NCI-H69 (cell line): ENCODE data around the gene NAA40.
"Not testable (repeated sequence)": the region's sequence is repeated elsewhere in the genome, so short reads cannot be mapped to it uniquely, and the experiment has no call there.

Experiments
- DNase-seq: peaks from one replicate; lab custom pipeline; 2025; lab: John Stamatoyannopoulos, UW

Gene NAA40

GRCh38 chr11:63939397-63939891 is 642 bp downstream of the NAA40 start:
- DNase-seq = peak; percentile 71

- no peak for DNase-seq
These were observed 2.0 kb downstream of the NAA40 start for GRCh38 chr11:63940786-63941185.

DNA sequence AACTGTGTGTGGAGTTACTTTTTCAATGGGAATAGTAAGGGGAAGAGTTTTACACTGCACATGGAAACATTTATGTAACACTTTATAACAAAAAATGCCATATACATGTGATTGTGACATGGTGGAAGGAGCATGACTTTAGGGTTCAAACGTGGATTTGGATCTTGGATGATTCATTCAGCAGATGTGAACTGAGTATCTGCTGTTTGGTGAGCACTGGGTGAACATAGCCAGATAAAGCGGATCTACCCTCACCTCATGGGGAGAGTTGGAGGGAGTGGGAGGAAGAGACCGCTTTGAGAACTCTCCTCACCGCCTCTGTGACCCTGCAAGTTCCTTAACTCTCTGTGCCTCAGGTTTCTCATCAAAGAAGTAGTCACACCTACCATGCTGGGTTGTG is 3.1 kb downstream of the NAA40 start:
- DNase-seq = no peak

- DNase-seq = no peak
These were observed 4.0 kb downstream of the NAA40 start for GRCh38 chr11:63942803-63943202.

- DNase-seq = no peak
These were observed 6.2 kb downstream of the NAA40 start for GRCh38 chr11:63944987-63945386.

- peak; percentile 88 for DNase-seq
These were observed 6.8 kb downstream of the NAA40 start for GRCh38 chr11:63945477-63946163.

- DNase-seq = no peak
These were observed 13.2 kb downstream of the NAA40 start for GRCh38 chr11:63951779-63952536.

- no peak for DNase-seq
These were observed 13.8 kb downstream of the NAA40 start for GRCh38 chr11:63952570-63952969.

- no peak for DNase-seq
These were observed 19.2 kb downstream of the NAA40 start for GRCh38 chr11:63958008-63958407.

GRCh38 chr11:63961608-63962412 is 23.0 kb downstream of the NAA40 start:
- DNase-seq = peak; percentile 96

GRCh38 chr11:63963895-63964294 is 25.1 kb downstream of the NAA40 start:
- not testable (repeated sequence) for DNase-seq

DNA sequence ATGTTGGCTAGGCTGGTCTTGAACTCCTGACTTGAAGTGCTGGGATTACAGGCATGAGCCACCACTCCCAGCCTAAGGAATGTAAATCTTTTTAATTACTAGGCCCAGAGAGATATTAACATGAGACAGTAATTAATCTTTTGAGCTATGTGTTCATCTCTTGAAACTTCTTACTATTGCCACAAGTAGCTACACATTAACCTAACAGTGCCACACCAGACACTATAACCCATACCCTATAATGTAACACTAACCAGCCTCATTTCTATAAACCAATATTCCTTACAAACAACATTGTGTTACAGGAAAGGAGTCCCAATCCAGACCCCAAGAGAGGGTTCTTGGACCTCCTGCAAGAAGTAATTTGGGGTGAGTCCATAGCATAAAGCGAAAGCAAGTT is 27.6 kb downstream of the NAA40 start:
- no peak for DNase-seq

- DNase-seq = no peak
These were observed 30.7 kb downstream of the NAA40 start for GRCh38 chr11:63969461-63969860.

DNA sequence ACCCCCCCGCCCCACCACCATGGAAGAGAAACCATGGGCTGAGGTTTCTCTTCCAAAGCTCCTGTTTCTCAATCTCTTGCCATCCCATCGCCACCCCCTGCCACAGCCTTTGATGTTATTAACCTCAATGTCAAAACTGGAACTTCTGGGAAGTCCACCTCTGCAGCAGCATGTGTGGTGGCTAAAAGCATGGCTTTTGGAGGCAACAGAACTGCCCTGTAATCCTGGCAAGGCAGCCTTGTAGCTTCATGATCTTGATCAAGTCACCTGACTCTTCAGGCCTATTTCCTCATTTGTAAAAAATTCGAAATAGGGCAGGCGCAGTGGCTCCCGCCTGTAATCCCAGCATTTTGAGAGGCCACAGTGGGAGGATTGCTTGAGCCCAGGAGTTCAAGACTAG is 32.1 kb downstream of the NAA40 start:
- no peak for DNase-seq

DNA sequence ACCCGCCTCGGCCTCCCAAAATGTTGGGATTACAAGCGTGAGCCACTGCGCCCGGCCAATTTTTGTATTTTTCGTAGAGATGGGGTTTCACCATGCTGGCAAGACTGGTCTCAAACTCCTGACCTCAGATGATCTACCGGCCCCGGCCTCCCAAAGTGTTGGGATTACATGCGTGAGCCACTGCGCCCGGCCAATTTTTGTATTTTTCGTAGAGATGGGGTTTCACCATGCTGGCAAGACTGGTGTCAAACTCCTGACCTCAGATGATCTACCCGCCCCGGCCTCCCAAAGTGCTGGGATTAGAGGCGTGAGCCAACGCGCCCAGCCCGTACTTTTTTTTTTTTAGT is 35.1 kb downstream of the NAA40 start:
- not testable (repeated sequence) for DNase-seq

DNA sequence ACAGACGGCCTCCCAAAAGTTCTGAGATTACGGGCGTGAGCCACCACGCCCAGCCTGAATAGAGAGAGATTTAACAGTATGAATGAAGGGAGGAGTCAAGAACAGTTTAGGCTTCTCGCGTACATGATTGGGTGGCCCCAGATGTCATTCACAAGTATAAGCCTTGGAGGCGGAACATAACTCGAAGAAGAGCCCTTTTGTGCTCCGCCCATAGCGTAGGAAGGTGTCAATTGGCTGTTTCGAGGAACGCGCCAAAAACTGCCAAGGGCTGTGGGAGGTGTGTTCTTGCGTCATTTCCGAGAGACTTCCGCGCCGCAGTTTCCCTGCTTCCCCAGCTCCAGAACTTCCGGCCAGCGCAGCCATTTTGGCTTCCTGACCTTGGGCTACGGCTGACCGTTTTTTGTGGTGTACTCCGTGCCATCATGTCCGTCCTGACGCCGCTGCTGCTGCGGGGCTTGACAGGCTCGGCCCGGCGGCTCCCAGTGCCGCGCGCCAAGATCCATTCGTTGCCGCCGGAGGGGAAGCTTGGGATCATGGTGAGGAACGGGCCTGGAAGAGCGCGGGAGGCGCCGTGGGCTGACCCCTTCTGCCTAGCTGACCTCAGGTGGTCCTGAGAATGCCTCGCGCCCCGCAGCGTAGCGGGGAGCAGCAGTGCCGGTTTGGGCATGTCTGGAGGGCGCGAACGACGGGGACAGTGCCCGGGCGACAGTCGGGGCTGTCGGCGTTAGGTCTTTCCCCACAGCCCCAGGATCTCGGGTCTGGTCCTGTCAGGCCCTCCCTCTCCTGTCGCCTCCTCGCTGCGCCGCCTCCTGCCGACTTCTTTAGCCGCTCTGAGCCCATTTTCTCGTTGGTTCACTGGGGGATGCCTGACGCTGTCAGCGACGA is 35.7 kb downstream of the NAA40 start, which contains the start of gene COX8A:
Gene COX8A (plus strand): TSS at position 362 of the 885 bp plus-strand sequence. CDS start 61 bp downstream, at position 423.
- DNase-seq = peak; percentile 100

GRCh38 chr11:63978551-63979239 is 39.9 kb downstream of the NAA40 start:
- no peak for DNase-seq

DNA sequence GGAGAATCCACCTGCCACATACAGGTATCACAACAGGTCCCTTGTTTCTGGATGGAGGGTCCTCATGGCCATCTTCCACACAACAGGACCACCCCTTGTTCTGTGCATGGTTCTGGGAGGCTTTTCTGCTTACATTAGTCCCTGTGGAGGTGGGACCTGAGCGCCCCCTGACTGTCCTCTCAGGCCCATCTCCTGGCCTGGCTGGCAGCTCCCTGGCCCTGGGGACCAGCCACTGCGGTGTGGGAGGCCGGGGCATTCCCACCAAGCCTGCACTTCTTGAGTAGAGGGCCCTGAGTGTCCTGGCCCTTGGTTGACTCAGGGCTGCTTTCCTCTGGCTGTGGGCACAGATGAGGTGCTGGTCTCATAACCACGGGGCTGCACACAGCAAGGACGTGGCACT is 40.6 kb downstream of the NAA40 start:
- no peak for DNase-seq

- DNase-seq = peak; percentile 76
These were observed 47.0 kb downstream of the NAA40 start for GRCh38 chr11:63985812-63986155.

DNA sequence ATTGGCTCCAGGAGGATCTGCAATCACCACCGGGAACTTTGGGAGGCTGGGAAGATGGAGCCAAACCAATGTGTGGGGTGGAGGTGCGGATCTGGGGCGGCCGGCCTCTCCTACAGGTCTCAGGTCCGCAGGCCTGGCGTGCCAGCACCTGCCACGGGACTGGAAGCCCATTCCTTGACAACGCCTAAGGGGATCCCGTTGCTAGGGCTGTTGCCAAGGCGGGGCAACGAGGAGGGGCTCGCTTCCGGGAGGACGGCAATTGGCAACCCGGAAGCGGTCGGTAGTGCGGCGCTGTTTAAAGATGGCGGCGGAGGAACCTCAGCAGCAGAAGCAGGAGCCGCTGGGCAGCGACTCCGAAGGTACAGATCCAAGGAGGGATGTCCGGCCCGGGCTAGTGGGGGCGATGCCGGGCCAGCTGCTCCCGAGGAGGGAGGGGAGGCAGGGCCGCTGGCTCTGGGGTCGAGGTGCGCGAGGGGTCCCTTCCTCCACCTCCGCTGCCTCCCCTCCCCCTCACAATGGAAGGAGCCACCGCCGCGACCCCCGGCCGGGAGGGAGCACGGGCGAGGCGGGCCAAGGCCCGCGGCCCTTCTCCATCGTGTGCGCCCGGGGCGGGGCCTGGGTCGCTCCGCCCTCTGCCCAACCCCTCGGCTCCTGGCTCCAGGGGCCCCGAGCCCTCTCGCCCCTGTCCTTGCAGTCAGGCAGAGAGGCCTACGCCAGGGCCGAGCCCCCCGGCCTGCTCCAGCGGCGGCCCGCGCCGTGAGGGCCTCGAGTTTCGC is 47.5 kb downstream of the NAA40 start, which contains the start of gene OTUB1:
Gene OTUB1 (plus strand): TSS at position 283 of the 776 bp plus-strand sequence. CDS start 19 bp downstream, at position 302.
- peak; percentile 99 for DNase-seq
